Measurements from ENCODE around the gene COL5A3. TPM values are rescaled to one million over a fixed set of nuclear protein-coding genes. Genes with fewer than 3 reads are reported as not detected.

Gene COL5A3
- total and polyA plus RNA-seq, 10 donors: 0.51 to 4.8 (median 1.0) TPM

DNA sequence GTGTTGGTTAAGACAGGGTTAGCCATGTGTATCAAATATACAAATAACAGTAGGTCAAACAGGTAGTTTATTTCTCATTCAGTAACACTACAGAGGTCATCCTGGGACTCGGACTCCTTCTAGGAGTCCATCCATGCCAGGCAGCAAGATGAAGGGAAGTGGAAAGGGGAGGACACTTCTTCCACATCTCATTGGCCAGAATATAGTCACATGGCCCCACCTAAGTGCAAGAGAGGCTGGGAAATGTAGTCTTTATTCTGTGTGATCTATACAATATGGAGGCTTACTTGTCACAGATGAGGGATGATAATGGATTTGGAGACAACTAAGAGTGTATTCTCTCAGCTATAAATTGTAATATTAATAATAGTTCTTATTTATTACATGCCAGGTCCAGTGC is 34.1 kb upstream of the COL5A3 start:
- Histone ChIP-seq H3K27ac (no peak overlapping the region), H3K9me3 (peaks cover 0 to 71% (median 52%) of the 10 kb centered on the region in 8 donors), H3K4me3 (no peak overlapping the region), H3K36me3 (no peaks in the 10 kb centered on the region), H3K27me3 (replicated peaks in 1 of 7) (peaks cover 0 to 38% (median 5%) of the 10 kb centered on the region in 7 donors), H3K4me1 (no peaks in the 10 kb centered on the region)
- WGBS, 5 donors: 79 to 90% (median 83%) methylated on average over 1 of the region's 1 CpG
- intact Hi-C loops (cut with DNase I; ENCODE audit: low total_unique reads): no loop called here
- TF ChIP-seq, protein P1, sequence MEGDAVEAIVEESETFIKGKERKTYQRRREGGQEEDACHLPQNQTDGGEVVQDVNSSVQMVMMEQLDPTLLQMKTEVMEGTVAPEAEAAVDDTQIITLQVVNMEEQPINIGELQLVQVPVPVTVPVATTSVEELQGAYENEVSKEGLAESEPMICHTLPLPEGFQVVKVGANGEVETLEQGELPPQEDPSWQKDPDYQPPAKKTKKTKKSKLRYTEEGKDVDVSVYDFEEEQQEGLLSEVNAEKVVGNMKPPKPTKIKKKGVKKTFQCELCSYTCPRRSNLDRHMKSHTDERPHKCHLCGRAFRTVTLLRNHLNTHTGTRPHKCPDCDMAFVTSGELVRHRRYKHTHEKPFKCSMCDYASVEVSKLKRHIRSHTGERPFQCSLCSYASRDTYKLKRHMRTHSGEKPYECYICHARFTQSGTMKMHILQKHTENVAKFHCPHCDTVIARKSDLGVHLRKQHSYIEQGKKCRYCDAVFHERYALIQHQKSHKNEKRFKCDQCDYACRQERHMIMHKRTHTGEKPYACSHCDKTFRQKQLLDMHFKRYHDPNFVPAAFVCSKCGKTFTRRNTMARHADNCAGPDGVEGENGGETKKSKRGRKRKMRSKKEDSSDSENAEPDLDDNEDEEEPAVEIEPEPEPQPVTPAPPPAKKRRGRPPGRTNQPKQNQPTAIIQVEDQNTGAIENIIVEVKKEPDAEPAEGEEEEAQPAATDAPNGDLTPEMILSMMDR (IDR thresholded peaks at IDR 0.05 in 8 of 11, conservative IDR thresholded peaks at IDR 0.05 in 3 of 11): no peak
- TF ChIP-seq POLR2A (IDR thresholded peaks at IDR 0.05) (no peak), POLR2AphosphoS5 (IDR thresholded peaks at IDR 0.05) (no peak)
- no peak for DNase-seq

DNA sequence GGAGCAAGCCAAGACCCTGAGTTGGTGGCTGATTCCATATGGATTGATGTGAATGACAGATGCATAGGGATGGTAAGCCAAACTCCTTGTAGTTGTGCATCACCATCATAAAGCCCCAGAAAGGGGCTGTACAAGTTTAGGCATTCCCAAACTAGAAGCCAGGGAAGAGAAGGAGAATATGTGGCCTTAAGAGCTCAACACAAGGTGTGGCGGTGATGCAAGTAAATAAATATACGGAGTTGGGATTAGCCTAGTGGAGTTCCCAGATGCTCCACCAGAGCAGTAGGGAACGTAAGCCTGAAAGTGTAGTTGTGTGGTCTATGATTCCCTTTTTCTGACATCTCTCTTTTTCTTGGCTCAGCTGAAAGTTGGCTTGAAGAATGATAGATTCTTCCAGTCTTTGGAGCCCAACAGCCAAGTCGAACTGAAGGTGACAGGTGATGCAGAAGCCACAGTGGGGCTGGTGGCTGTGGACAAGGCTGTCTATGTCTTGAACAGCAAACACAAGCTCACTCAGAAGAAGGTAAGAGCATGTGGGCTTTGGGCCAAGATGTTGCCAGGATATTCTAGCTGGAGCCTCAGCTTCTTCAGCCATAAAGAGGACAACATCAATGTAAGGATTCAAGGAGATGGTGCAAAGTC is 33.1 kb upstream of the COL5A3 start:
- H3K4me3 ChIP-seq: no peak overlapping the region
- H3K4me1 ChIP-seq: no peaks in the 10 kb centered on the region

DNA sequence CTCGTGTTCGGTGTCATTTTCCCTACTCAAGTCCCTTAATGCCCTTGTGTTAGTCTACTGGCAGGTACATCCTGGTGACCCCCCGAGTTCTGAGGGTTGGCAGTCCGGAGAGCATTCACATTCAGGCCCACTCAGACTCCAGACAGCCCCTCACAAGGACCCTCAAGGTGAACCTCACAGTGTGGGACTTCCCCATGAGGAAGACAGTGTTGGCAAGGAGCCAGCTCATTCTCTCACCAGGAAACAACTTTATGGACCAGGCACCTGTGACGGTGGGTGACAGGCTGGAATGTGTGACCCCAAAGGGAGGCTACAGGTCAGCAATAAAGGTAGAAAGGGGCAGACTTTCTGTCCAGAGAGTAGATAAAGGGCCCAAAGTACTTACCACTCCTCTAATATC is 27.5 kb upstream of the COL5A3 start:
- no peak overlapping the region for H3K27ac ChIP-seq
- peaks cover 0 to 39% (median 21%) of the 10 kb centered on the region in 8 donors for H3K9me3 ChIP-seq
- intact Hi-C loops (cut with DNase I; ENCODE audit: low total_unique reads): no loop called here
- TF ChIP-seq, protein P1 (IDR thresholded peaks at IDR 0.05 in 8 of 11, conservative IDR thresholded peaks at IDR 0.05 in 3 of 11): no peak
- TF ChIP-seq POLR2AphosphoS5 (IDR thresholded peaks at IDR 0.05): no peak
- TF ChIP-seq POLR2A (IDR thresholded peaks at IDR 0.05): no peak
- H3K4me3 ChIP-seq: no peak overlapping the region
- peaks cover 0 to 49% (median 0%) of the 10 kb centered on the region in 7 donors for H3K27me3 ChIP-seq (replicated peaks in 1 of 7)
- no peaks in the 10 kb centered on the region for H3K36me3 ChIP-seq
- WGBS, 5 donors: 53 to 63% (median 54%) methylated on average over 4 to 5 of the region's 5 CpGs
- H3K4me1 ChIP-seq: no peaks in the 10 kb centered on the region
- DNase-seq: no peak

More for the DNA sequence above, 33.1 kb upstream of the COL5A3 start:
- Histone ChIP-seq H3K27ac (no peak overlapping the region), H3K36me3 (no peaks in the 10 kb centered on the region), H3K9me3 (peaks cover 0 to 76% (median 52%) of the 10 kb centered on the region in 8 donors), H3K27me3 (replicated peaks in 1 of 7) (peaks cover 0 to 47% (median 5%) of the 10 kb centered on the region in 7 donors)
- TF ChIP-seq, protein P1 (IDR thresholded peaks at IDR 0.05 in 8 of 11, conservative IDR thresholded peaks at IDR 0.05 in 3 of 11): no peak
- TF ChIP-seq POLR2AphosphoS5 (IDR thresholded peaks at IDR 0.05) (no peak), POLR2A (IDR thresholded peaks at IDR 0.05) (no peak)
- WGBS, 5 donors: 69 to 84% (median 76%) methylated on average over 4 of the region's 4 CpGs
- no peak for DNase-seq
- intact Hi-C loops (cut with DNase I; ENCODE audit: low total_unique reads): no loop called here

DNA sequence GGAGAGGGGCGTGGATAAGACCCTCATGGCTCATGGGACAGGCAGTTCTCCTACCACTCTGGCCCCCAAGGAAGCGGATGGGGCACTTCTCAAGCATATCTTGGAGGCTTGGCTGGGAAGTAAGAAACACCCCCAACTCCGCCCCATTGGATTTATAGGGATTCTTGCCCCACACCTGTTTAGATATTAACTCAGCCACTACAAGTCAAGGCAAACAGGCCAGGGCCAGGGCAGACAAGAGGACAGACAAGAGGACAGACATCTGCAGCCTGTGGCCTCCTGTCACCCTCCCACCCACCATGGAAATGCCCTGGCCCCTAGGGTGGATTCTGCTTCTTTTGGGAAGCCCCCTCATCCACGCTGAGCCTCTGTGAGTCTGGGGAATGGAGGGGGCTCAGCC is 27.1 kb upstream of the COL5A3 start:
- H3K27me3 ChIP-seq (replicated peaks in 1 of 7): peaks cover 0 to 53% (median 0%) of the 10 kb centered on the region in 7 donors
- H3K4me1 ChIP-seq: no peaks in the 10 kb centered on the region
- no peaks in the 10 kb centered on the region for H3K36me3 ChIP-seq
- WGBS, 5 donors: 39 to 73% (median 58%) methylated on average over 4 of the region's 4 CpGs
- DNase-seq: no peak
- peaks cover 0 to 35% (median 17%) of the 10 kb centered on the region in 8 donors for H3K9me3 ChIP-seq
- TF ChIP-seq POLR2AphosphoS5 (IDR thresholded peaks at IDR 0.05): no peak
- TF ChIP-seq POLR2A (IDR thresholded peaks at IDR 0.05): no peak
- TF ChIP-seq, protein P1 (IDR thresholded peaks at IDR 0.05 in 8 of 11, conservative IDR thresholded peaks at IDR 0.05 in 3 of 11): no peak
- H3K4me3 ChIP-seq: no peak overlapping the region
- no peak overlapping the region for H3K27ac ChIP-seq
- intact Hi-C loops (cut with DNase I; ENCODE audit: low total_unique reads): no loop called here

All from spleen (tissue), 11 donors.